Measurements from ENCODE around the gene TAS1R2.

- no peak for TF ChIP-seq POLR2A (IDR thresholded peaks at IDR 0.05)
- no peak for TF ChIP-seq CTCF (IDR thresholded peaks at IDR 0.05)
- TF ChIP-seq POLR2AphosphoS5 (IDR thresholded peaks at IDR 0.05) = no peak
Observed at GRCh38 chr1:18868354-18868753, 8.9 kb upstream of the TAS1R2 start.

Data from prostate gland (tissue), 2 donors.